Stimulated activated CD4-positive, alpha-beta T cell treated with anti-CD3 and anti-CD28 coated beads, Interleukin-2, amount 100 ng/mL, for 24 hours (primary cell): ENCODE measurements around the gene RORC.

Experiments
- DNase-seq, 2 donors: peaks; one replicate each; pipeline ENCODE4 v3.0.0-alpha.2; 2020

The RORC gene

GRCh38 chr1:151825751-151826660 is 5.6 kb downstream of the RORC start:
- DNase-seq, result peak in 1 of 2 donors; percentile 55

- no peak for DNase-seq
Observed at GRCh38 chr1:151825204-151825603, 6.4 kb downstream of the RORC start.

- DNase-seq, result no peak
Observed at GRCh38 chr1:151823175-151823574, 8.4 kb downstream of the RORC start.

GRCh38 chr1:151822404-151822803 is 9.2 kb downstream of the RORC start:
- peak; percentile 63 to 67 for DNase-seq

- no peak for DNase-seq
Observed at GRCh38 chr1:151820940-151821339, 10.7 kb downstream of the RORC start.

- no peak for DNase-seq
Observed at GRCh38 chr1:151819976-151820623, 11.5 kb downstream of the RORC start.

GRCh38 chr1:151819227-151819835 is 12.3 kb downstream of the RORC start:
- no peak for DNase-seq

GRCh38 chr1:151817353-151817730 is 14.3 kb downstream of the RORC start:
- DNase-seq, result no peak

- DNase-seq, result no peak
Observed at GRCh38 chr1:151816548-151817352, 14.9 kb downstream of the RORC start.

GRCh38 chr1:151815716-151816327 is 15.8 kb downstream of the RORC start:
- no peak for DNase-seq

GRCh38 chr1:151814971-151815545 is 16.5 kb downstream of the RORC start:
- DNase-seq, result no peak

GRCh38 chr1:151814426-151814825 is 17.2 kb downstream of the RORC start:
- no peak for DNase-seq

GRCh38 chr1:151813271-151813977 is 18.2 kb downstream of the RORC start:
- no peak for DNase-seq

- no peak for DNase-seq
Observed at GRCh38 chr1:151811181-151811580, 20.4 kb downstream of the RORC start.

GRCh38 chr1:151809985-151810556 is 21.5 kb downstream of the RORC start:
- DNase-seq, result no peak

- DNase-seq, result no peak
Observed at GRCh38 chr1:151809290-151809984, 22.2 kb downstream of the RORC start.

- no peak for DNase-seq
Observed at GRCh38 chr1:151807766-151808165, 23.8 kb downstream of the RORC start.

- DNase-seq, result no peak
Observed at GRCh38 chr1:151807131-151807530, 24.5 kb downstream of the RORC start.

- no peak for DNase-seq
Observed at GRCh38 chr1:151806170-151806569, 25.4 kb downstream of the RORC start.

GRCh38 chr1:151805066-151805820 is 26.4 kb downstream of the RORC start, which contains the start of gene LINGO4:
LINGO4 (minus strand) TSS chr1:151805419; CDS start chr1:151802704, 2,715 bp downstream.
- DNase-seq, result no peak
